ENCODE results near the gene LRIT1. TPM values are rescaled to one million over a fixed set of nuclear protein-coding genes. Genes with fewer than 3 reads are reported as not detected.

LRIT1 gene
- total RNA-seq, 1 experiment from 2014 or later = not detected

DNA sequence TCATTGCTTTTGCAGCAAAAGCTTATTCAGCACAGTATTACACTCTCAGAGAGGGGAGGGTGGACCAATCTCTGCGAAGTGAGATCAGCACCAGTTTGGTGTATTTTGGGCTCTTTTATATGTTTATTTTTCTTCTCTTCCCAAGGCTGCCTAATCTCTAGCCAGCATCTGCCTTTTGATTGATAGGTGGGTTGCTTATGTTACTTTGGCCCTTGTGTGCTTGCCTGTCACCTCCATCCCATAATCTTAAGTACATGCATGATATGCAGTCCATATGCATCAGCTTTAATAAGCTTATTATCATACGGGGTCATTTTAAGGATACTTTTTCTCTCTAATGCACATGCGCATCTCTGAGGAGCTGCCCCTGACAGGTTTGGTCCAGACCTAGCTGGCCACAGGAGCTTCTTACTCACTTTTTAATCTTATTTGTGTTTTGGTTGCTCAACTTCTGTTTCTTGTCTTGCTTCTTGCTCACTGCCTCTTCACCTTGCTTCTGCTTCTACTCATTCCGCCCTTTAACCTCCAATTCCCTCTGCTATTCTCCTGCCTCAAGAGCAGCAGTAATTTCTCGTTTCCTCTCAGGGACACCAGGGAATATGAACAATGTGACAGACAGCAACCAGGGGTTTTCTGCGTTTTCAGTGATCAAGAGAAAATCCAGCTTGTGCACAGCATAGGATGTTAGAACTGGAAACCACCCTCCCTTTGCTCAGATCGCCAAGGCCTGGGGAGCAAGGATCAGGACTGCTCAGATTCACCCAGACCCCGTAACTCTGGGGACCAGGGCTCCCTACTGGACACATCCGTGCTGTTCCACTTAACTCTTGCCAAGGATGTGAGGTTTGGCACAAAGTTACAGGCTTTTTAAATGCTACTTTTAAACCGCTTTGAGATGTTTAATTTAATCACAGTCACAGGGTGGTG is 13.5 kb upstream of the LRIT1 start:
- no peak for DNase-seq (ENCODE audit: low read depth)

- DNase-seq (ENCODE audit: low read depth) = no peak
Measured at GRCh38 chr10:84248794-84249193, 7.4 kb upstream of the LRIT1 start.

GRCh38 chr10:84247496-84247895 is 6.2 kb upstream of the LRIT1 start:
- DNase-seq (ENCODE audit: low read depth) = no peak

GRCh38 chr10:84244651-84245270 is 3.4 kb upstream of the LRIT1 start, which contains the start of gene RGR:
Gene RGR (plus strand): TSS chr10:84245053. CDS start chr10:84245091, 38 bp downstream.
- no peak for DNase-seq (ENCODE audit: low read depth)

DNA sequence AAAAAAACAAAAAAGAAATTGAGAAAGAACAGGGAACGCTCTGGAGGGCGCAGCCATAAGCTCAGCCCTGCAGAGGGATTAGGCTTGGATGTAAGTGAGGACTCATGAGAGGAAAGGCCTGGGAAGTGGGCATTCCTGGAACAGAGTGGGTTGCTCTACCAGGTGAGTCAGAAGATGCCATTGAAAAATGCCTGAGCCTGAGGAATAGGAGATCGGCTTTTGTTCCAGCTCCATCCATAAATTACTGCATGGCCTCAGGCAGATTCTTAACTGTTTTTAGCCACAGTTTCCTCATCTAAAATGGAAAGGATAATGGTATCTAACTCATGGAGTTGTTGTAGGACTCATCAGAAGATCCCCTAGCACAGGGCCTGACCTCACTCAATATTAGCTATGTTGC is 2.4 kb upstream of the LRIT1 start:
- DNase-seq (ENCODE audit: low read depth) = no peak

- no peak for DNase-seq (ENCODE audit: low read depth)
Measured at GRCh38 chr10:84238909-84239308, 2.4 kb downstream of the LRIT1 start.

- DNase-seq (ENCODE audit: low read depth) = no peak
Measured at GRCh38 chr10:84237199-84238051, 3.9 kb downstream of the LRIT1 start.

- no peak for DNase-seq (ENCODE audit: low read depth)
Measured at GRCh38 chr10:84236807-84237198, 4.5 kb downstream of the LRIT1 start.

- DNase-seq (ENCODE audit: low read depth) = no peak
Measured at GRCh38 chr10:84235096-84235495, 6.2 kb downstream of the LRIT1 start.

- DNase-seq (ENCODE audit: low read depth) = no peak
Measured at GRCh38 chr10:84234479-84234878, 6.9 kb downstream of the LRIT1 start.

DNA sequence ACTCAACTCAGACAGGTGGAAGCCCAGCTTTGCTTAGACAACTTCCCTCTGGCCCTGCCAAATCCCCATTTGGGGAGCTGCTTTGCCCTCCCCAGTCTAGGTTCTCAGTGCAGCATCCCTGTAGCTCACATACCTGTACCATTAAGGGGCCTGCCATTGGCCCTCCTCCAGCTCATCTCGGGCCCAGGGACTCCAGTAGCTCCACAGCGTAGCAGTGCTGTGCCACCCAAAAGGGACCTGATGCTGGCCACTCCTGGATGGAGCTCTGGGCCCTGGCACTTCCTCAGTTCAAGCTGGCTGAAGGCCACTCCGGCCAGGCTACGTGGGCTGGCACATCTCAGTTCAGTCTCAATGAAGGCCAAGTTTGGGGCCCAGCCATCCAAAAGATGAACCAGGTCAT is 7.4 kb downstream of the LRIT1 start:
- DNase-seq (ENCODE audit: low read depth) = no peak

DNA sequence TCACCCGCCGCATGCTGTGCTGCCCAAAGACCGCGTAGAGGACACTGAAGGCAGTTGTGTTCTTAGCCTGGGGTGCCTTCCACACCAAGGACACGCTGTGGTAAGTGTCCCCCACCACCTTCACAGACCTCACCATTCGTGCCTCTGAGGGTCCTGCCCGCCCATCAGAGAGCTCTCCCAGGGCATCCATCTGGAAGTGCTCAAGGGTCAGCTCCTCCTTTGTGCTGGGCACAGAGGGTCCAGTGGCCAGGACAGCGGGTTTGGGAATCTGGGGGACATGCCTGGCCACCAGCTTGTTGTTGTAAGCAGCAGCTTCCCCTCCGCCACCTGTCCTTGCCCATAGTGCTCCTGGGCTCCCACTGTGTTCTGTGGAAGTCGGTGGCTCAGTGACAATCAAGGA is 9.0 kb downstream of the LRIT1 start:
- no peak for DNase-seq (ENCODE audit: low read depth)

- no peak for DNase-seq (ENCODE audit: low read depth)
Measured at GRCh38 chr10:84230359-84230758, 11.0 kb downstream of the LRIT1 start.

DNA sequence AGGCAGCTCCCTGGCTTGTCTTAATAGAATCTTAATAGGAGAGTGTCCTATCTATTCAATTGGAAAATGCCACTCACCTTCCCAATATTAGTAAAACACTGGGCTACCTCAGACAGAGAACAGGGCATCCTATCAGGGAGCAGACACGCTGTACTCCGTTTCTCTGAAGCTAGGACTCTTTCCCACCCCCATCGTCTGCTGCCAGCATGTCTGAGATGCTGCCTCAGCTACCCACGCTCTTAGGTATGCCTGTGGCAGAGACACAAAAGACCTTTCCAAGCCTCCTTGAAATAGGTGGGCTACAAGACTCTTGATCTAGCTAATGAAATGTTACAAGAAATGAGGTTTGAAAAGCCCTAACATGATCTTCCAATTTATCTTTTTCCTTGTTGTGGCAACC is 13.5 kb downstream of the LRIT1 start:
- no peak for DNase-seq (ENCODE audit: low read depth)

DNA sequence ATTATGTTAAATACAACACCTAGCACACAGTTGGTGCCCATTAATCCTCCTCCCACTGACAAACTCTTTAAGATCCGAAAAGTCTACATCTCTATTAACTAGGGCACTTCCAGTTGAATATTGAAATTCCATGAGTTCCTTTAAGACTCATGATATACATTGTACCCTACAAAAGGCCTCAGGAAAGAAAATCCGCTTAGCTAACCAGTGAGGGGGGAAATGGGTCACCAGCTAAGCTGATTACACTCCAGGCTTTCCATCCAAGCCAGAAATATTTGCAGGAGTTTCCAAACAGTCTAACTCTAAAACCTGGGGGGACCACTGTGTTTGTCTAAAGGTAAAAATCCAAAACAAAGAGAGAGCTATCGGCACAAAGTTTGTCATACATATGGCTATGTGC is 14.7 kb downstream of the LRIT1 start:
- no peak for DNase-seq (ENCODE audit: low read depth)

- DNase-seq (ENCODE audit: low read depth) = no peak
Measured at GRCh38 chr10:84225427-84226173, 15.7 kb downstream of the LRIT1 start, which contains the start of gene LRIT2. Gene LRIT2 (minus strand): TSS chr10:84225544. CDS start chr10:84225520, 24 bp downstream.

- no peak for DNase-seq (ENCODE audit: low read depth)
Measured at GRCh38 chr10:84224411-84225028, 16.8 kb downstream of the LRIT1 start.

DNA sequence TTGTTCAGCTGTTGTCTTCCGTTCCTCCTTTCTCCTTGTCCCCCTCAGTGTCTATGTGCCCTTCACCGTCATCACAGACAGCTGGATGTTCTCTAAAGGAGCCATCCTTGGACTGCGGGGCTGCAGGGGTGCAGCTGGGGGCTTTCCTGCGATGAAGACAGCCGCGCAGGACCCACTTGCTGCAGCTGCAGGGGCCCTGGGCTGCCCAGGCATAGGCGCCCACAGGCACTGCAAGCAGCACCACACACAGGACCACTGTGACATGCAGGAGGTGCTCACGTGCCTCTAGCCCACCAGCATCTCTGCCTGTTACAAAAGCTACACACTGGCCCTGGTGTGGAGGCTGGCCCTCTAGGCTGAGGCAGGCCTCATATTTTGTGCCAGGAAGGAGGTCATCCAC is 19.4 kb downstream of the LRIT1 start:
- no peak for DNase-seq (ENCODE audit: low read depth)

DNA sequence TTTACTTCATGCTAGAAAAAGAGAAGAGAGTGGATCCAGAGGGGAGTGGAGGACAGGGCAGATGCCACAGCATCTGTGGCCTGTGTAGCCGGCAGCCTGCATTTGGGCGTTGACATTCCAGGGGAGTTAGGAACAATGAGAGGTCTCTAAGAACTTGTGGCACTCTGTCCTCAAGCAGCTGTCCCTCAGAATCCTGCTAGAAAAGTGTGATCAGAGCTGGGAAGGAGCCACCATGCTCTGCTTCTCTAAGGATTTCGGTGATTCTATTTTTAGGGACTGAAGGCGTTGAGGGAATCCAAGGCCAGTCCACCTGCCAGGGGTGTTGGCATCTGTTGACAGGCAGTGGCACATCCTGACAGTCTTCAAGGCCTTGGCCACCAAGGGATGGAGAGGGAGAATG is 23.6 kb downstream of the LRIT1 start:
- DNase-seq (ENCODE audit: low read depth) = no peak

- no peak for DNase-seq (ENCODE audit: low read depth)
Measured at GRCh38 chr10:84216834-84217233, 24.5 kb downstream of the LRIT1 start.
